GM12874 (cell line): ENCODE measurements around the gene RNF220.
A peak's percentile ranks its signal among the peaks of the same experiment; 100 is the strongest.

Experiments used
- TF ChIP-seq, protein P1 (sequence below): IDR thresholded peaks from 2 replicates; pipeline ENCODE4 v1.5.1; 2011; ENCODE audit warnings: low read depth, mild to moderate bottlenecking, control low read depth, low read length, moderate library complexity; ENCODE audit not compliant: insufficient read depth

RNF220 gene

DNA sequence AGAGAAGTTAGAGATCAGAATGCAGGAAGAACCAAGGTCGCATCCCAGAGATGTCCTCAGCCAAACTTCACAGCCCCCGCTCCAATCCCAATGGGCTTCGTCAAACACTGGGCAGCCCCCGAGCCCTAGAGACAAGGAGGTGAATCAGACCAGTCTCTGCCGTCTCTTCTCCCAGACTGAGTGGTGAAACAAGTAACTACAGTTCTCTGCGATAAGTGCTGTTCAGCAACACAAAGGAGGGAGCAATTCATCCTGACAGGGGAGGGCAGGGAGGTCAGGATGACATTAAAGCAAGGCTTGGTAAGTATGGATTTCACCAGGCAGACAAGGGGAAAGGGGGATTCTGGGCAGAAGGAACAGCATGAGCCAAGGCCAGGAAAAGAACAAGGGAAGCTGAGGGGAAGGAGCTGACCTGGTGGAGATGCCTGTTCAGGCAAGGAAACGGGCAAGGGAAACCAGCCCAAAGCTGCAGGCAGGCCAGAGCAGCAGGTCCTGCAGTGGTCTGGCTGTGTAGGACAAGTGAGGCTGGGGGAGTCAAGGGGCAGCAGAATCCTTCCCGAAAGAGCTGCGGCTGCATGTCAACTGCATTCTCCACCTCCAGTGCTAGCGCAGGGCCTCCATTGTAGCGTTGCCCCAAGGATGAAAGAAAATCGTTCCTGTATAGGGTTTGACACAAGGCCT lies 36.4 kb upstream of the RNF220 start:
- TF ChIP-seq, protein P1, sequence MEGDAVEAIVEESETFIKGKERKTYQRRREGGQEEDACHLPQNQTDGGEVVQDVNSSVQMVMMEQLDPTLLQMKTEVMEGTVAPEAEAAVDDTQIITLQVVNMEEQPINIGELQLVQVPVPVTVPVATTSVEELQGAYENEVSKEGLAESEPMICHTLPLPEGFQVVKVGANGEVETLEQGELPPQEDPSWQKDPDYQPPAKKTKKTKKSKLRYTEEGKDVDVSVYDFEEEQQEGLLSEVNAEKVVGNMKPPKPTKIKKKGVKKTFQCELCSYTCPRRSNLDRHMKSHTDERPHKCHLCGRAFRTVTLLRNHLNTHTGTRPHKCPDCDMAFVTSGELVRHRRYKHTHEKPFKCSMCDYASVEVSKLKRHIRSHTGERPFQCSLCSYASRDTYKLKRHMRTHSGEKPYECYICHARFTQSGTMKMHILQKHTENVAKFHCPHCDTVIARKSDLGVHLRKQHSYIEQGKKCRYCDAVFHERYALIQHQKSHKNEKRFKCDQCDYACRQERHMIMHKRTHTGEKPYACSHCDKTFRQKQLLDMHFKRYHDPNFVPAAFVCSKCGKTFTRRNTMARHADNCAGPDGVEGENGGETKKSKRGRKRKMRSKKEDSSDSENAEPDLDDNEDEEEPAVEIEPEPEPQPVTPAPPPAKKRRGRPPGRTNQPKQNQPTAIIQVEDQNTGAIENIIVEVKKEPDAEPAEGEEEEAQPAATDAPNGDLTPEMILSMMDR = no peak

DNA sequence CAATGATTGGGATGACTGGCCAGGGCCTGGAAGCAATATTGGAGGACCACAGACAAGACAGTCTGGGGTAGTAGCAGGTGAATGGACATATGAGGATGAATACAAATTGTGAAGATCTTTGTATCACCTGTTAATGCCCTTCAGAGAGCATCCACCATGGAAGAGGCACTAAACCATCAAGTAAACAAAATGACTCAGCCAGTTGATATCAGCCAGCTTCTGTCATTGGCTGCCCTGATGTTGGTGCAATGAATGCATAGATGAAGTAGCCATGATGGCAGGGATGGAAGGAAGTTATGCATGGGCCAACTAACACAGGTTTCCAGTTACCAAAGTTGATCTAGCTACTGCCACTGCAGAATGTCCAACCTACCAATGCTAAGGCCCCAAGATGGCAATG lies 33.8 kb upstream of the RNF220 start:
- TF ChIP-seq, protein P1 = no peak

DNA sequence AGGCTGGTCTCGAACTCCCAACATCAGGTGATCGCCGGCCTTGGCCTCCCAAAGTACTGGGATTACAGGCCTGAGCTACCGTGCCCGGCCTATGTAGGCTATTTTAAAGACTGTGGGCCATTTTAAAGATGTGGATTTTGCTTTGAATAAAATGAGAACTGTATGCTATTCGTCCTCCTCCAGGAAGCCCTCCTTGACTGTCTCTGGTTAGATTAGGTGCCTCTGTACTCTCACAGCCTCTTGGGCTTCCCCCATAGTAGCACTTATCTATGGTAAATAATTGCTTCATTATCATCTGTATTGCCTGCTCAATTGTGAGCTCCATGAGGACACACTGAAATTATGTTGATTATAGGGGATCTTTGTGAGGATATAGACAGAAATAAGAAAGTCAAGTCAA lies 29.5 kb upstream of the RNF220 start:
- TF ChIP-seq, protein P1 = no peak

DNA sequence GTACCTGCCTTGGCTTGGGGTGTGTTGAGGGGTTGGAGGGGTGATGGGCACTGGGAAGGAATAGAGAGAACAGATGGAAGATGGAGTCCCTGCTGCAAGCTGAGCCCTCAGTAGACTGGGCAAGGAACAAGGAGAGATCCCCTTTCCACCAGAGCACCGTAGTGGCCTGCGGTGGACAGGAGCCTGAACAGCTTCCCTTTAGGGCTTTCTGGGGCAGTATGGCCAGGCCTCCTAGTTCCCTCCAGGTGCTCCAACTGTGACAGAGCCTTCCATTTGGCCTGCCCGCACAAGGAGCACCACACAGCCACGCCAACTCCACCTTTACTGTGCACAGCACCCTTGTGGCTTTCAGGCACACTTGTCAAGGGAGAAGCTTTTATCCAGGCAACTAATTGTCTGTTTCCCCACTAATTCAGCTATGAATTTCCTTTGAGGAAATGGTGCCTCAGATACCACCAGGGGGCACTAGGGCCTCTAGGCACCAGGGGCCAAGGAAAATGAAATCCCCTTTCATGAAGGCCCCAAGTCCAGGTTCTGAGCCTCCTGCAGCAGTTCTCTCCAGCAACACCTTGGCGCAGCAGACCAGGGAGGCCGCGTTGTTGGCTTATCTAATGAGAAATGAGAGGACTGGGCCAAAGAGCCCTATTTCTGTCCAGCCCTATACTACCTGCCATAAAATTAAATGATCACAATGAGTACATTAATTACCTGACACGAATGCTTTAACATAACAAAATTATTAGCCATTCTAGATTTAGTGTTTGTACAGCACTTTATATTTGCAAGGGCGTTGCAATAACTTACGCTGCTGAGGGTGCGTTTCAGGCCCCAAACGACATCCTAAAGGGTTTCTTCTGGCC lies 26.9 kb upstream of the RNF220 start:
- TF ChIP-seq, protein P1 = peak; percentile 68

DNA sequence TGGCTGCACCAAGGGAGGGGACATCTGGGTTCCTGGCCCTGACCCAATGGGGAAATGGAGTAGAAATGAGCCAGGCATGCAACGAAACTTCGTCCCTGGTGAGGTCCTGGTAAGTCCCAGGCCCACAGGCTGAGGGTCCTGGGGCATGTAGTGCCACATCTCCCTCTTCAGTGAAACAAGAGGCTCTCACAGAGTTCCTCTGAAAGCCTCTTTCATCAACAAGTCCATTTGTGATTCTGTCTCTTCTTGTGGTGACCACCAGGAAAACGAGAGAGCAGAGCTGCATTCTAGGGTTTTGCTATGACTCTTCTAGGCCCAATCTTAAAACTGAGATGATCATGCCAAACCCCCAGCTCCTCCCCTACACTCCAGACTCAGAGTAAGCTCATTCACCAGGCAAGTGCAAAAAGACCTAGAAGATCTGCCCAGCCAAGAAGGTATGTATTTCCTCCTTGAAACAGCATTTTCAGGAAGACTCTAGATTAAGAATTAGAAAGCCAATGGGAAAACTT lies 24.3 kb upstream of the RNF220 start:
- TF ChIP-seq, protein P1 = no peak

DNA sequence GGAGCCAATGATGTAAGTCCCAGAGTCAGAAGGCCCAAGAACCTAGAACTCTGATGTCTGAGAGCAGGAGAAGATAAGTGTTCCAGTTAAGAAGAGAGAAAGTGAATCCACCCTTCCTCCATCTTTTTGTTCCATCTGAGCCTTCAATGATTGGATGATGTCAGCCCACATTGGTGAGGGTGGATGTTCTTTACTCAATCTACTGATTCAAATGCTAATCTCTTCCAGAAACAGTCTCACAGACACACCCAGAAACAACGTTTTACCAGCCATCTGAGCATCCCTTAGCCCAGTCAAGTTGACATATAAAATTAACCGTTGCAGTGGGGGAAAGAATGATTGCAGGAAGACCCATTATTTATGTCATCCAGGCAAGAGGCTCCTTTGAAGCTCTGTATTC lies 16.5 kb upstream of the RNF220 start:
- TF ChIP-seq, protein P1 = no peak

DNA sequence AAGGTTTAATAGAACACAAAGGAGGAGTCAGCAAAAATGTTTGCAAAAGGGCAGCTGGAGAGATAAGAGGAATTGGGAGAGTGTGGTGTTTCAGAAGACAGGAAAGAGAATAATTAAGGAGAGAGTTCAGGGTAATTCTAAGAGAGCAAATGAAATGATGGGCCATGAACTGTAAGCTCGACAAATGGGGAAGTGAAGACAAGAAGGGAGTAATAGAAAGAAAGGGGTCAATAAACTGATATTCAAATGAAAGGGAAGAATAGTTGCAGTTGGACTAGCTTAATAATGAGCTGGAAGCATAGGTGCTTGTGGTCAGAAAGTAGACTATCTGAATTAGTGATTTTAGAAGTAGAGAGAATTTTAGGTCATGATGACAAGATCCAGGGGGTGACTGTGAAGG lies 15.6 kb upstream of the RNF220 start:
- TF ChIP-seq, protein P1 = no peak
